Measurements from ENCODE around the gene MYL11. TPM values are rescaled to one million over a fixed set of nuclear protein-coding genes. Genes with fewer than 3 reads are reported as not detected.

Gene MYL11
- total RNA-seq, 1 donor: not detected

GRCh38 chr16:30378236-30379157 is 3.9 kb downstream of the MYL11 start:
- TF ChIP-seq CTCF (IDR thresholded peaks at IDR 0.05; ENCODE audit: extremely low read depth, low read depth, low read length): peak; percentile 30
- no peaks in the 10 kb centered on the region for H3K36me3 ChIP-seq (ENCODE audit: insufficient read depth, low read length)
- peak overlapping the region; percentile 93 for H2AFZ ChIP-seq (ENCODE audit: low read length)
- peaks cover 8% of the 10 kb centered on the region for H4K20me1 ChIP-seq (ENCODE audit: insufficient read depth, low read length)
- peaks cover 14% of the 10 kb centered on the region for H3K4me1 ChIP-seq (ENCODE audit: insufficient read depth, low read length)
- peak; percentile 100 for DNase-seq (ENCODE audit: insufficient read length, low spot score, missing footprints)
- peaks cover 4% of the 10 kb centered on the region for H3K79me2 ChIP-seq (ENCODE audit: insufficient read depth, low read length)
- no peaks in the 10 kb centered on the region for H3K27me3 ChIP-seq (ENCODE audit: insufficient read depth, low read length)
- H3K9me3 ChIP-seq (ENCODE audit: low read depth, low read length): no peaks in the 10 kb centered on the region
- peak overlapping the region; percentile 91 for H3K27ac ChIP-seq (ENCODE audit: low read depth, low read length)
- peak overlapping the region; percentile 88 for H3K4me3 ChIP-seq (ENCODE audit: insufficient read depth, low read length)
- peak overlapping the region; percentile 95 for H3K4me2 ChIP-seq (ENCODE audit: insufficient read depth, low read length)

DNA sequence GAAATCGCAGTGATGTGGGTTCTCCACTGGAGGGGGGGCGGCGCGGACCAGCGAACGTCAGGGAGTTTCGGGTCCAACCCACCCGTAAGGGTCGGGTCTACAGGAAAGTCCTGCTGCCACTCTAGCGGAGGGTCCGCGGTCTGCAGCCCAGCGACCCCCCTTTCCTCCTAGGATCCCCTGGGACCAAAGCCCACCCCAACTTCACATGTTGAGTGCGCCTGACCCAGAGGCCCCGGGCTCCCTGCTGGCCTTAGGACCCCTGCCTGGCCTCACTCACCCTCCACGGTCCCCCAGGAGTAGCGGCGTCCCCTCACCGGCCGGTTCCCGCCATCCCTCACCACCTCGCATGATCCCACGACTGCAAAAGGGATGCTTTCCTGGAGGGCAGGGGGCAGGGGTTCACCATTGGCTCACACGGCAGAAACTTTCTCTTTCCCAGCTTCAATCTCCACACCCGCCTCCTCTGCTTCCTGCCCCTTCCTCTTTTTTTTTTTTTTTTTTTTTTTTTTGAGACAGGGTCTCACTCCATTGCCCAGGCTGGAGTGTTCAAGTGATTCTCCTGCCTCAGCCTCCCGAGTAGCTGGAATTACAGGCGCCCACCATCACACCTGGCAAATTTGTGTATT is 4.7 kb downstream of the MYL11 start:
- no peaks in the 10 kb centered on the region for H3K36me3 ChIP-seq (ENCODE audit: insufficient read depth, low read length)
- peak; percentile 19 for DNase-seq (ENCODE audit: insufficient read length, low spot score, missing footprints)
- H3K4me1 ChIP-seq (ENCODE audit: insufficient read depth, low read length): peaks cover 14% of the 10 kb centered on the region
- H2AFZ ChIP-seq (ENCODE audit: low read length): peak overlapping the region; percentile 50
- H3K4me3 ChIP-seq (ENCODE audit: insufficient read depth, low read length): peak overlapping the region; percentile 88
- no peak for TF ChIP-seq CTCF (IDR thresholded peaks at IDR 0.05; ENCODE audit: extremely low read depth, low read depth, low read length)
- peaks cover 4% of the 10 kb centered on the region for H3K79me2 ChIP-seq (ENCODE audit: insufficient read depth, low read length)
- H4K20me1 ChIP-seq (ENCODE audit: insufficient read depth, low read length): peaks cover 8% of the 10 kb centered on the region
- peak overlapping the region; percentile 95 for H3K4me2 ChIP-seq (ENCODE audit: insufficient read depth, low read length)
- H3K27ac ChIP-seq (ENCODE audit: low read depth, low read length): no peak overlapping the region
- H3K27me3 ChIP-seq (ENCODE audit: insufficient read depth, low read length): no peaks in the 10 kb centered on the region
- no peaks in the 10 kb centered on the region for H3K9me3 ChIP-seq (ENCODE audit: low read depth, low read length)

DNA sequence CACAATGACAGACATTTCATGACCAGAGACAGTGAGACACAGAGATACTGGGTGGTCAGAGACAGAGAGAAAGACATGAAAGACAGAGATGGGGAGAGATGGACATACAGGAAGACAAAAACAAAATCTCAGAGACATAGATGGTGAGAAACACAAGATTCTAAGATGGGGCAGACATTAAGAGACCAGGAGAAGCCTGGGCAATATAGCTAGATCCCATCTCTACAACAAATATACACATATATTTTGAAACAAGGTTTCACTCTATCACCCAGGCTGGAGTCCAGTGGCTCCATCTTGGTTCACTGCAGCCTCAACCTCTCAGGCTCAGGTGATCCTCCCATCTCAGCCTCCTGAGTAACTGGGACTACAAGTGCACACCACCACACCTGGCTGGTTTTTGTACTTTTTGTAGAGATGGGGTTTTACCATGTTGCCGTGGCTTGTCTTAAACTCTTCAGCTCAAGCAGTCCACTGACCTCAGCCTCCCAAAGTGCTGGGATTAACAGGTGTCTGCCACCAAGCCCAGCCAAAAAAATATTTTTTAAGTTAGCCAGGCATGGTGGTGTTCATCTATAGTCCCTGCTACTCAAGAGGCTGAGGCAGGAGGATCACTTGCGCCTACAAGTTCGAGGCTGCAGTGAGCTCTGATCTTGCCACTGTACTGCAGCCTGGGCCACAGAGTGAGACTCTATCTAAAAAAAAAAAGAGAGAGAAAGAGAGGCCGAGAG is 5.6 kb downstream of the MYL11 start:
- no peak for TF ChIP-seq CTCF (IDR thresholded peaks at IDR 0.05; ENCODE audit: extremely low read depth, low read depth, low read length)
- no peak overlapping the region for H3K4me3 ChIP-seq (ENCODE audit: insufficient read depth, low read length)
- DNase-seq (ENCODE audit: insufficient read length, low spot score, missing footprints): peak; percentile 19
- H3K79me2 ChIP-seq (ENCODE audit: insufficient read depth, low read length): peaks cover 4% of the 10 kb centered on the region
- H4K20me1 ChIP-seq (ENCODE audit: insufficient read depth, low read length): peaks cover 8% of the 10 kb centered on the region
- no peaks in the 10 kb centered on the region for H3K36me3 ChIP-seq (ENCODE audit: insufficient read depth, low read length)
- H2AFZ ChIP-seq (ENCODE audit: low read length): no peak overlapping the region
- H3K4me1 ChIP-seq (ENCODE audit: insufficient read depth, low read length): peaks cover 14% of the 10 kb centered on the region
- H3K4me2 ChIP-seq (ENCODE audit: insufficient read depth, low read length): no peak overlapping the region
- H3K9me3 ChIP-seq (ENCODE audit: low read depth, low read length): no peaks in the 10 kb centered on the region
- H3K27ac ChIP-seq (ENCODE audit: low read depth, low read length): no peak overlapping the region
- no peaks in the 10 kb centered on the region for H3K27me3 ChIP-seq (ENCODE audit: insufficient read depth, low read length)
